Bronchial epithelial cell (primary cell): ENCODE data around the gene APOH. TPM values are rescaled to one million over a fixed set of nuclear protein-coding genes. Genes with fewer than 3 reads are reported as not detected.
"Not testable (repeated sequence)": the region's sequence is repeated elsewhere in the genome, so short reads cannot be mapped to it uniquely, and the experiment has no call there.

Experiments
- DNase-seq: peaks from one replicate; pipeline ENCODE4 v3.0.0-alpha.2; 2010; ENCODE audit warnings: low read depth
- FAIRE-seq: peaks from 2 replicates; lab custom pipeline; 2011; peaks lifted over from hg19 to GRCh38; lab: Jason Lieb, UNC
- H3K27me3 ChIP-seq: 2 replicates; pipeline ENCODE4 v1.5.1; 2011; ENCODE audit warnings: low read length; ENCODE audit not compliant: control insufficient read depth, insufficient read depth
- H3K36me3 ChIP-seq: 2 replicates; pipeline ENCODE4 v1.5.1; 2011; ENCODE audit warnings: low read length; ENCODE audit not compliant: control insufficient read depth, insufficient read depth
- H3K4me3 ChIP-seq: 2 replicates; pipeline ENCODE4 v1.5.1; 2011; ENCODE audit warnings: mild to moderate bottlenecking, low read depth, low read length, control low read depth
- CTCF ChIP-seq: IDR thresholded peaks from 2 replicates; pipeline ENCODE4 v1.5.1; 2011; ENCODE audit warnings: mild to moderate bottlenecking, moderate library complexity, low read length, control low read depth, inconsistent platforms; ENCODE audit not compliant: insufficient read depth, severe bottlenecking
- total RNA-seq: library from RNA; depleted of rRNA; stranded (reverse); fragments of >200 nt; gene quantifications from 2 replicates; pipeline ENCODE4 v1.2.1, GENCODE V29; 2014

APOH gene
- total RNA-seq, 1 donor from 2014 or later, result under 0.01 TPM

DNA sequence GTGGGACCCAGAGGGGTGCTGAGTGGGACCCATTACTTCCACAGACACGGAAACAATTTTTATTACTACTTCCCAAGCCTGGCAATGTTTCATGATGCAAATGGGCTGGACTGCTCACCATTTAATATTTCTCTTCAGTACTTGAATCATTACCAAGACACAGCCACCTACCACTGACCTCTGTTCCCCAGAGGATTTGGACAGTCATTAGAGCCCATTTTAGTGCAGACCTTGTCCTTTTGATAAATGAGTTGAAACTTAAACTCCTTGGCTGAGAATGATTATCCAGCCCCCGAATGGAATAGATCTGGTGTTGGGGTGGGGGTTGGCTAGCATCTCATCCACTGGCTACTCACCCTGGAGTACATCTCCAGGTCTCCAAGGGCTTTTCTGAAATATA is 33.6 kb upstream of the APOH start:
- H3K4me3 ChIP-seq, result no peak overlapping the region
- FAIRE-seq, result no peak
- H3K27me3 ChIP-seq, result no peaks in the 10 kb centered on the region
- H3K36me3 ChIP-seq, result no peaks in the 10 kb centered on the region
- no peak for TF ChIP-seq CTCF
- no peak for DNase-seq

- no peak for FAIRE-seq
- TF ChIP-seq CTCF, result no peak
These were observed 31.5 kb upstream of the APOH start for GRCh38 chr17:66260688-66261087.

GRCh38 chr17:66260275-66260674 is 31.1 kb upstream of the APOH start:
- no peaks in the 10 kb centered on the region for H3K27me3 ChIP-seq
- TF ChIP-seq CTCF, result no peak
- no peak for FAIRE-seq

More at GRCh38 chr17:66260688-66261087, 31.5 kb upstream of the APOH start:
- no peak for DNase-seq
- H3K36me3 ChIP-seq, result no peaks in the 10 kb centered on the region
- no peaks in the 10 kb centered on the region for H3K27me3 ChIP-seq
- H3K4me3 ChIP-seq, result no peak overlapping the region

DNA sequence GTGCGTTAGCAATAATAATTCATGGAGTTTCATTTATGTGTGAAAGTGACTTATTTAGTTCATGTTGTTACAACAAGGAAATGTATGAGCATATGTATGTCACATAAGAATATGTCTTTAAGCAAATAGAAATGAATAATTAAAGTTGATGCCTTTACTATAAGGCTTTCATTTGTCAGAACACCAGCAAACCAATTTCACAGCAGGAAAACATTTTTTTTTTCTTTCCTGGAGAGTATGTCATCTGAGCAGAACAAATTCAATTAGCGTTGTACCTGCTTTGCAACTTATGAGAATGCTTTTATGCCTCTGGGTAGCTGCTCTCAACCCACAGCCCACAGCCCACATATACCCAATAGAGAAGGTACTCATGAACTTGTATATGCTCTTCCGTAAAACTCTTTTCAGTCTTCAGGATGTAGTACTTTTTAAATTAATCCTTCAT is 26.3 kb upstream of the APOH start:
- Histone ChIP-seq H3K36me3 (no peaks in the 10 kb centered on the region), H3K4me3 (no peak overlapping the region), H3K27me3 (no peaks in the 10 kb centered on the region)
- TF ChIP-seq CTCF, result no peak
- no peak for FAIRE-seq
- no peak for DNase-seq

More at GRCh38 chr17:66260275-66260674, 31.1 kb upstream of the APOH start:
- no peak for DNase-seq
- H3K4me3 ChIP-seq, result no peak overlapping the region
- H3K36me3 ChIP-seq, result no peaks in the 10 kb centered on the region

DNA sequence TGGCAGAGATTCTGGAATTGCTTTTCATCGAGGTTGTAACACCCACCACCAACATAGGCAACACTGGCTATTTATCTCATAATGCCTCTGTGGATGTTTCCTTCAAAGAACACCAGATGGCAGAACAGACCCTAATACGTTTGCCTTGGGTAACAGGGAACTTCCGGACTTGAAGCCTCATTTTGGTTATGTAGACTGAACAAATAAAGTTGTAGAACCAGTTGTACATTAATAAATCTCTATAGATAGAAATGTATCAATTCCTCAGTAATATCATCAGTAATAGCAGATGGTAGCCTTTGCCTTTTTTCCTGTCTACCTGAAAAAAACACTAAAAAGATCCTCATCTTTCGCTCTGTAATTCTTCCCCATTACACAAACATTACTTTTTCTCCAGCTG is 25.9 kb upstream of the APOH start:
- FAIRE-seq (no peak), DNase-seq (peak; percentile 73)
- no peaks in the 10 kb centered on the region for H3K27me3 ChIP-seq
- H3K36me3 ChIP-seq, result no peaks in the 10 kb centered on the region
- H3K4me3 ChIP-seq, result no peak overlapping the region
- peak; percentile 49 for TF ChIP-seq CTCF

DNA sequence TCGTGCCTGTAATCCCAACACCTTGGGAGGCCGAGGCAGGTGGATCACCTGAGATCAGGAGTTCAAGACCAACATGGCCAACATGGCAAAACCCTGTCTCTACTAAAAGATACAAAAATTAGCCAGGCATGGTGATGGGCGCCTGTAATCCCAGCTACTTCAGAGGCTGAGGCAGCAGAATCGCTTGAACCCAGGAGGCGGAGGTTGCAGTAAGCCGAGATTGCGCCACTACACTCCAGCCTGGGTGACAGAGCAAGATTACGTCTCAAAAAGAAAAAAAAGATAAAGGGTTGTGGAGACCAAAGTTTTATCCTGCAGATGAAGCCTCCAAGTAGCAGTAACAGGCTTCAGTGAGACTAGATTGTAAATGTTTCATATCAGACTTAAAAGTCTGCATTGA is 24.2 kb upstream of the APOH start:
- not testable (repeated sequence) for DNase-seq, FAIRE-seq

More for the DNA sequence above, 24.2 kb upstream of the APOH start:
- not testable (repeated sequence) for H3K27me3 ChIP-seq, H3K36me3 ChIP-seq, H3K4me3 ChIP-seq
